ENCODE results near the gene ATF2. TPM values are rescaled to one million over a fixed set of nuclear protein-coding genes. Genes with fewer than 3 reads are reported as not detected.

ATF2 gene
- total RNA-seq, 6 experiments from 2014 or later: 34.1 to 43.9 (median 38.2) TPM

- no peak for DNase-seq
- no peak for TF ChIP-seq CTCF (IDR thresholded peaks at IDR 0.05)
- Mint-ChIP-seq H3K27me3 (ENCODE audit: insufficient read depth) (peaks cover 1% of the 10 kb centered on the region), H3K4me1 (ENCODE audit: low read depth) (peaks cover 24% of the 10 kb centered on the region), H3K4me3 (no peak overlapping the region), H3K27ac (no peak overlapping the region), H3K36me3 (ENCODE audit: low read depth) (peaks cover 11% of the 10 kb centered on the region; the same call in 1 of the 2 replicates), H3K9me3 (no peaks in the 10 kb centered on the region)
These were observed 3.8 kb downstream of the ATF2 start for GRCh38 chr2:175164235-175164634.

- Mint-ChIP-seq H3K27me3 (ENCODE audit: insufficient read depth) (no peaks in the 10 kb centered on the region; the same call in 1 of the 2 replicates), H3K4me1 (ENCODE audit: low read depth) (peaks cover 32% of the 10 kb centered on the region), H3K9me3 (no peaks in the 10 kb centered on the region), H3K36me3 (ENCODE audit: low read depth) (peaks cover 5% of the 10 kb centered on the region; the same call in 1 of the 2 replicates), H3K27ac (no peak overlapping the region), H3K4me3 (no peak overlapping the region)
- DNase-seq: no peak
- TF ChIP-seq CTCF (IDR thresholded peaks at IDR 0.05): no peak
These were observed 9.1 kb downstream of the ATF2 start for GRCh38 chr2:175158894-175159293.

- Mint-ChIP-seq H3K4me1 (ENCODE audit: low read depth) (peaks cover 43% of the 10 kb centered on the region), H3K36me3 (ENCODE audit: low read depth) (peaks cover 5% of the 10 kb centered on the region; the same call in 1 of the 2 replicates), H3K9me3 (no peaks in the 10 kb centered on the region), H3K27me3 (ENCODE audit: insufficient read depth) (no peaks in the 10 kb centered on the region; the same call in 1 of the 2 replicates), H3K4me3 (no peak overlapping the region), H3K27ac (no peak overlapping the region)
- TF ChIP-seq CTCF (IDR thresholded peaks at IDR 0.05): no peak
- DNase-seq: no peak
These were observed 11.5 kb downstream of the ATF2 start for GRCh38 chr2:175156534-175156933.

GRCh38 chr2:175154661-175155082 lies 13.3 kb downstream of the ATF2 start:
- H3K4me1 Mint-ChIP-seq (ENCODE audit: low read depth): peaks cover 52% of the 10 kb centered on the region
- H3K9me3 Mint-ChIP-seq: no peaks in the 10 kb centered on the region
- DNase-seq: peak; percentile 87
- peak overlapping the region; percentile 86 for H3K27ac Mint-ChIP-seq
- peak overlapping the region; percentile 37 for H3K4me3 Mint-ChIP-seq
- no peak for TF ChIP-seq CTCF (IDR thresholded peaks at IDR 0.05)
- H3K27me3 Mint-ChIP-seq (ENCODE audit: insufficient read depth): no peaks in the 10 kb centered on the region
- H3K36me3 Mint-ChIP-seq (ENCODE audit: low read depth): peaks cover 9% of the 10 kb centered on the region

- TF ChIP-seq CTCF (IDR thresholded peaks at IDR 0.05): no peak
- H3K27ac Mint-ChIP-seq: no peak overlapping the region
- no peaks in the 10 kb centered on the region for H3K27me3 Mint-ChIP-seq (ENCODE audit: insufficient read depth)
- no peaks in the 10 kb centered on the region for H3K9me3 Mint-ChIP-seq
- peaks cover 75% of the 10 kb centered on the region for H3K4me1 Mint-ChIP-seq (ENCODE audit: low read depth)
- peaks cover 26% of the 10 kb centered on the region for H3K36me3 Mint-ChIP-seq (ENCODE audit: low read depth)
- no peak for DNase-seq
- H3K4me3 Mint-ChIP-seq: no peak overlapping the region
These were observed 15.8 kb downstream of the ATF2 start for GRCh38 chr2:175152242-175152641.

- TF ChIP-seq CTCF (IDR thresholded peaks at IDR 0.05): no peak
- H3K27me3 Mint-ChIP-seq (ENCODE audit: insufficient read depth): no peaks in the 10 kb centered on the region
- no peak overlapping the region for H3K27ac Mint-ChIP-seq
- no peak overlapping the region for H3K4me3 Mint-ChIP-seq
- peaks cover 23% of the 10 kb centered on the region for H3K36me3 Mint-ChIP-seq (ENCODE audit: low read depth)
- H3K9me3 Mint-ChIP-seq: no peaks in the 10 kb centered on the region
- DNase-seq: no peak
- peaks cover 75% of the 10 kb centered on the region for H3K4me1 Mint-ChIP-seq (ENCODE audit: low read depth)
These were observed 16.2 kb downstream of the ATF2 start for GRCh38 chr2:175151791-175152190.

Data from HFFc6 (cell line).